Inferior parietal cortex (tissue), 1 donor: ENCODE results near the gene USP30.

Experiments
- DNase-seq: peaks from one replicate; pipeline ENCODE4 v3.0.0-alpha.2; 2016; ENCODE audit errors: extremely low spot score

USP30 gene

DNA sequence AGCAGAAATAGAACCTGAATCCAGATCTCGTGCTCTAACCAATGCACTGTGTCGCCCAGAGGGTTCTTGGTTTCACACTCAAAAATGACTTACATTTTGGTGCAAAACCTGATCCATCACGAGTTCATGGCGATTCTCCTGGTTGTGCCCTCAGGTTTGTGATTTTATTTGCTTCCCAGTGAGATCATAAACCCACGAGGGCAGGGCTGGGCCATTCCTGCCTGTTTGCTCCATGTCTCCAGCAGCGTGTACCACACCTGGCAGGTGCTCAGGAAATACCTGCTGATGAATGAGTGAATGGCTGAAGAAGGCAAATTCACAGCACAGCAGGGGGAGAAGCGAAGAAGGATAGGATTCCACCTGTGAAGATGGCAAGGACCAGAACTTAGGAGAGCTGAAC is 73.4 kb downstream of the USP30 start:
- DNase-seq: no peak

DNA sequence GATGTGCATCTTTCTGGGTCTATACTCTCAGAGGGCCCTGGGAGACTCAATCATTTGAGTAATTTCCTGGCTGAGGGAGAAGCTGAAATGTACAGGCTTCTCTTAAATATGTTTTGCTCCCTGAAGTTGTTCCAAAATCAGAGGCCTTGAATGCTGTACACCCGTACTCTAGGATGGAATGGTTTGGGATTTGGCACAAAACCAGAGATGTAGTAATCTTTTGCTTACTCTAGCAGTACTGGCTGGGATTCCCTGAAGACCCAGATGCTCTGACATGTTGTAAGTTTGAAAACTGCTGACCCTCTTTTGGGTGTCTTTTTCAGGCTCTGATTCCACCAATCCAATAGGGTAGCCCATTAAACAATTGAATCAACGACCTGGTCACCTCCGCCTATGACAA is 74.4 kb downstream of the USP30 start:
- DNase-seq: no peak

- DNase-seq: no peak
These were observed 75.3 kb downstream of the USP30 start for GRCh38 chr12:109127533-109128242.

- DNase-seq: no peak
These were observed 78.1 kb downstream of the USP30 start for GRCh38 chr12:109130297-109131153.

GRCh38 chr12:109131154-109132050 is 79.0 kb downstream of the USP30 start:
- no peak for DNase-seq

DNA sequence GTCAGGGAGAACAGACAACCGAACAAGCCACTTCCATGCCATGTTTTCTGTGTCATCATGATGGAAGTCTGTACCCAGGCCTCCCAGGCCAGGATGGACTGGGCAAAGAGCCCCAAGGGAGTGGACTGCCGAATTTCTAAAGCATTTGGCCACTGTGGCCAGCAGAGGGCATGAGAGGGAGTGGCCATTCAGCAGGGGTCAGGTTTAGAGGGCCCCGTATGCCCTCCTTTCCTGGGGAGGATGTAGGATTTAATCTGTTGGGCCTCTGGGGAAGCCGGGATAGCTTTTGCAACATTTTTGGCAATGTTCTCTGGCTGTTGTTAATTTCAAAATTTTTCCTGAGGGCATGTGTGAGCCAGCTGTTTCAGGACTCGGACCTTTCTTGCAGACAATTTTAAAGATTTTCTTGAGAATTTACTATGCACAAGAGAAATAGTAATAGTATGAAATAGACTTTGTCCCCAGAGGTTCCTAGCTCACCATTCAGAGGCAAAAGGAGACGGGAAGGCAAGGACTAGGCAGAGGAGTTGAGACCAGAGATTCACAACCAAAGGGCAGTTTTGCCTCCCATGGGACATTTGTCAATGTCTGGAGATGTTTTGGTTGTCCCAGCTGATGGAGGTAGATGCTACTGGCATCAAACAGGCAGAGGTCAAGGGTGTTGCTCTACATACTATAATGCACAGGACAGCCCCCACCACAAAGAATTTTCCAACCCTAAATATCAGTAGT is 82.0 kb downstream of the USP30 start:
- no peak for DNase-seq

DNA sequence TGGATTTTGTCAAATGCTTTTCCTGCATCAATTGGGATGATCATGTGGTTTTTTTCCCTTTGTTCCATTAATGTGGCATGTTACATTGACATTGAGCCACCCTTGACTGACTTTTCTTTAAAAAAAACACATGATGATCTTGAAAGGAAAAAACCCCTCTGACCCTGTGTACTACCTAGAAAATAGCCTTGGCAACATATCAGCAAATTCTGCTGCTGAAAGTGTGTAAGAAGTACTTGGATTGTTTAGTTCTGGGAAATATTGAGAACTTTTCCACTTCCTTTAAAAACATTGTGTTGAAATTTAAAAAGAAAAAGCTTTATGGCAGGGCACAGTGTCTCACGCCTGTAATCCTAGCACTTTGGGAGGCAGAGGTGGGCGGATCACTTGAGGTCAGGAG is 84.7 kb downstream of the USP30 start:
- DNase-seq: no peak
